Measurements from ENCODE around the gene FNDC4.
A peak's percentile ranks its signal among the peaks of the same experiment; 100 is the strongest.

The FNDC4 gene

GRCh38 chr2:27502142-27502541 is 7.1 kb upstream of the FNDC4 start:
- H3K27ac Mint-ChIP-seq: no peak overlapping the region
- peaks cover 21% of the 10 kb centered on the region for H3K27me3 Mint-ChIP-seq (ENCODE audit: low read depth)
- H3K36me3 Mint-ChIP-seq (ENCODE audit: low read depth): no peaks in the 10 kb centered on the region

GRCh38 chr2:27501042-27501441 is 6.0 kb upstream of the FNDC4 start:
- Mint-ChIP-seq H3K27ac (no peak overlapping the region), H3K27me3 (ENCODE audit: low read depth) (peaks cover 31% of the 10 kb centered on the region), H3K4me3 (no peak overlapping the region), H3K9me3 (no peaks in the 10 kb centered on the region), H3K4me1 (ENCODE audit: low read depth) (no peaks in the 10 kb centered on the region), H3K36me3 (ENCODE audit: low read depth) (no peaks in the 10 kb centered on the region)
- DNase-seq (ENCODE audit: low spot score): no peak

More at GRCh38 chr2:27502142-27502541, 7.1 kb upstream of the FNDC4 start:
- Mint-ChIP-seq H3K4me3 (no peak overlapping the region), H3K4me1 (ENCODE audit: low read depth) (no peaks in the 10 kb centered on the region), H3K9me3 (no peaks in the 10 kb centered on the region)
- no peak for DNase-seq (ENCODE audit: low spot score)

DNA sequence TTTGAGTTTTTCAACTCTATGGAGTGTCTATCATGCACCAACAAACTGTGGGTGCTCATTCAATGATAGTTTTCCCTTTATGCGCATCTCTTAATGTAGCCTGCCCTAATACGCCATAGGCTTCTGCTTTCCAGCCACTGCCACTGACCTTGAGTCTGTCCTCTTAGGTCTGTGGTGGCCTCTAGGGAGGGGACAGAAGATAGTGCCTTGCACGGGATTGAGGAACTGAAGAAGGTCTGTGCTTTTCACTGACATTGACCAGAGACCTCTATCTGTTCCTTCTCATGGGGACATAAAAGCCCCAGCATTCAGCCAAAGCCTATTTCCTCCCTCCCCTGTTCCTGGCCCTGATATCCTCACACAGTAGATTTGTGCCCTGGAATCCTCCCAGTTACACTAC is 4.0 kb upstream of the FNDC4 start:
- no peaks in the 10 kb centered on the region for H3K36me3 Mint-ChIP-seq (ENCODE audit: low read depth)
- no peak overlapping the region for H3K27ac Mint-ChIP-seq
- DNase-seq (ENCODE audit: low spot score): no peak
- H3K9me3 Mint-ChIP-seq: no peaks in the 10 kb centered on the region
- no peak overlapping the region for H3K4me3 Mint-ChIP-seq
- peaks cover 6% of the 10 kb centered on the region for H3K4me1 Mint-ChIP-seq (ENCODE audit: low read depth)
- H3K27me3 Mint-ChIP-seq (ENCODE audit: low read depth): peaks cover 46% of the 10 kb centered on the region

GRCh38 chr2:27497288-27497627 is 2.3 kb upstream of the FNDC4 start:
- no peak overlapping the region for H3K4me3 Mint-ChIP-seq
- DNase-seq (ENCODE audit: low spot score): no peak
- H3K27ac Mint-ChIP-seq: no peak overlapping the region
- H3K27me3 Mint-ChIP-seq (ENCODE audit: low read depth): peaks cover 54% of the 10 kb centered on the region
- H3K36me3 Mint-ChIP-seq (ENCODE audit: low read depth): no peaks in the 10 kb centered on the region
- H3K4me1 Mint-ChIP-seq (ENCODE audit: low read depth): peaks cover 6% of the 10 kb centered on the region
- no peaks in the 10 kb centered on the region for H3K9me3 Mint-ChIP-seq

GRCh38 chr2:27496357-27497287 is 1.6 kb upstream of the FNDC4 start, which contains the start of gene GCKR:
Gene GCKR (plus strand): TSS chr2:27496839. CDS start chr2:27496905, 66 bp downstream.
- H3K4me3 Mint-ChIP-seq: peak within 1 kb of the TSS; percentile 61
- peaks cover 6% of the 10 kb centered on the region for H3K4me1 Mint-ChIP-seq (ENCODE audit: low read depth)
- no peaks in the 10 kb centered on the region for H3K36me3 Mint-ChIP-seq (ENCODE audit: low read depth)
- no peak within 1 kb of the TSS for H3K27ac Mint-ChIP-seq
- no peak for DNase-seq (ENCODE audit: low spot score)
- peaks cover 54% of the 10 kb centered on the region for H3K27me3 Mint-ChIP-seq (ENCODE audit: low read depth)
- no peaks in the 10 kb centered on the region for H3K9me3 Mint-ChIP-seq

- Mint-ChIP-seq H3K4me3 (peak overlapping the region; percentile 61), H3K27me3 (ENCODE audit: low read depth) (peaks cover 54% of the 10 kb centered on the region), H3K36me3 (ENCODE audit: low read depth) (no peaks in the 10 kb centered on the region), H3K27ac (no peak overlapping the region), H3K9me3 (no peaks in the 10 kb centered on the region), H3K4me1 (ENCODE audit: low read depth) (peaks cover 11% of the 10 kb centered on the region)
- no peak for DNase-seq (ENCODE audit: low spot score)
These were observed 898 bp upstream of the FNDC4 start for GRCh38 chr2:27495840-27496356.

DNA sequence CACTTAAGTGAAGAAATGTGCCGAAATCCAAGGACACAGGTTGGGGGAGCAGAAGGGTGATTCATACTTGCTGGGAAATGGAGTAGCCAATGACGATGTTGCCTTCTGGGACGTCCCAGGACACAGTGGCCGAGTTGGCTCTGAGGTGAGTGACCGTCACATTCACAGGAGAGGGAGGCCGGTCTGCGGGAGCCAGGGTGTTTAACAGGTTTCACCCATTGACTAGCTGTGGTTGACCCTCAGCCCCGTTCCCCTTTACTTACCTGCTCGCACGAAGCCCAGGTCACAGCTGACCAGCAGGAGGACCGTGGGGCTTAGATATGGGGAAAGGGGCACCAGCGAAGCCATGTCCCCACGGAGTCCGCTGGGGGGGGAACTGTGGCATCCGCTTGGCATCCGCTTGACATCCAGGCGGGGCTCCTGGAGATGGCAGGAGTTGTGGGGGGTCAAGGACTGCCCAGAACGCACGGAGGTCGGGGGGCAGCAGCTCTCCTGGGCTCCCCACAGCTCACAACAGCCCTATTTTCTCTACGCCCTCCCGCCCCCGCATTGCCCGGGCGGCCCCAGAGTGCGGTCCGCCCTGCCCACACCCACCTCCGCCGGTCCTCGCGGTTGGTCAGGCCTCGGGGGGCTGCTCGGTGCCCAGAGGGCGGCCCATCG is 586 bp downstream of the FNDC4 start:
- DNase-seq (ENCODE audit: low spot score): peak; percentile 13
- no peaks in the 10 kb centered on the region for H3K36me3 Mint-ChIP-seq (ENCODE audit: low read depth)
- no peaks in the 10 kb centered on the region for H3K9me3 Mint-ChIP-seq
- peaks cover 20% of the 10 kb centered on the region for H3K4me1 Mint-ChIP-seq (ENCODE audit: low read depth)
- no peak overlapping the region for H3K27ac Mint-ChIP-seq
- H3K4me3 Mint-ChIP-seq: peak overlapping the region; percentile 34
- H3K27me3 Mint-ChIP-seq (ENCODE audit: low read depth): peaks cover 54% of the 10 kb centered on the region

GRCh38 chr2:27493948-27494283 is 1.1 kb downstream of the FNDC4 start:
- Mint-ChIP-seq H3K9me3 (no peaks in the 10 kb centered on the region), H3K27me3 (ENCODE audit: low read depth) (peaks cover 50% of the 10 kb centered on the region), H3K36me3 (ENCODE audit: low read depth) (no peaks in the 10 kb centered on the region), H3K4me1 (ENCODE audit: low read depth) (peaks cover 24% of the 10 kb centered on the region), H3K4me3 (peak overlapping the region; percentile 34), H3K27ac (no peak overlapping the region)
- DNase-seq (ENCODE audit: low spot score): no peak

DNA sequence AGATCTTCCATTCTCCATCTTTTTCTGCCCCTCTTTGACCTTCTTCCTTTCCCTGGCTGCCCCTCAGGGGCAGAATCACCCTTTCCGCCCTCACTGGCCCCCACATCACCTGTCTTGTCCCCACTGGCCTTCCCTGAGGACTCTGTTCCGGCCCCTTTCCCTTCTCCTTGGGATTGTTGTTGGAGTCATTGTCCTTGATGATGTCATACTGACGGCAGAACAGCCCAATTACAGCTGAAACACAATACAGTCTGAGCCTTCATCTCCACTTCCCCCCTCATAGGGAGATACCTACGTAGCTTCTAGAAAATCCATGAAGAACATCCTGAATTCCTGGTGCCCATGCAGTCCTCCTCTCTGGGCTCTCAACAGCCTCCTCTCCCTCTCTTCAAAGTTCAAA is 2.4 kb downstream of the FNDC4 start:
- H3K27ac Mint-ChIP-seq: peak overlapping the region; percentile 12
- DNase-seq (ENCODE audit: low spot score): no peak
- no peak overlapping the region for H3K4me3 Mint-ChIP-seq
- H3K36me3 Mint-ChIP-seq (ENCODE audit: low read depth): no peaks in the 10 kb centered on the region
- no peaks in the 10 kb centered on the region for H3K9me3 Mint-ChIP-seq
- H3K4me1 Mint-ChIP-seq (ENCODE audit: low read depth): peaks cover 26% of the 10 kb centered on the region
- H3K27me3 Mint-ChIP-seq (ENCODE audit: low read depth): peaks cover 37% of the 10 kb centered on the region

DNA sequence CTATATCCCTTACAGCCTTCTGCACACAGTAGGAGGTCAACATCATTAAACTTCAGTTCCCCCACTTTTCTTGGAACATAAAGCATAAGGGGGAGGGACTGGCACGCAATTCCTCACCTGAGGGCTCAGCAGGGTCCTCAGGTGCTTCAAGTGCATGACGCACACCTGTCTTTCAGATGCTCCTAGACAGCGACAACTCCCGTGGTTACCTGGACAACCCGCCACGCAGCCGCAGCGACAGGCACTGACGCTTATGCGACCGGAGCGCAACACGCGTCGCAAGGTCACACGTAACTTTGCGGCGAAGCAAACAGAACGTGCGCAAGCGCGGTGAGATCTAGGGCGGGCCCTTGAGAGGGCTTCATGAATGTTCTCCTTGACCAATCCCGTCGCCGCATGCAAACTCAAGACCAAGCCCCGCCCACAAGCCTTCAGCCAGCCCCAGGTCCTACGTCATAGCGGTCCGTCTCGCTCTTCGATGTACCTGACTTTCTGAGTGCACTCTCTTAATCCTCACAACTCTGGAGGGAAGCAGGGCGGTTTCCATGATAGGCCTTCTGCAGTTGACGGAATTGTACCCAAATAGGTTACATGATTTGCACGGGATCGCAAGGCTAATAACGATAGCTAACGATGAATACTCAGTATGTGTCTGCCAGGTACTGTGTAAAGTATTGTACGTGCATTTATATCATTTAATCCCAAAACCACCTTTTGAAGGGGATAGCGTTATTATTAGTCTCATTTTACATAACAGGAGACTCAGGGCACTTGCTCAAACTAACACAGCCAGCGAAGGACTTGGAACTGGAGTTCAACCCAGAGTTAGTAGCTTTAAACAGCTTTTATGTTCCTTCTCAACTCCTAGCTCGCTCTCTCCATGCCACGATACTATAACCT is 5.3 kb downstream of the FNDC4 start, which contains the start of gene IFT172:
Gene IFT172, minus strand, starts transcription at position 246 of the 900 bp plus-strand sequence. Its CDS starts 90 bp downstream, at position 156.
- Mint-ChIP-seq H3K4me3 (peak within 1 kb of the TSS; percentile 87), H3K9me3 (no peaks in the 10 kb centered on the region), H3K4me1 (ENCODE audit: low read depth) (peaks cover 20% of the 10 kb centered on the region), H3K27me3 (ENCODE audit: low read depth) (peaks cover 14% of the 10 kb centered on the region), H3K36me3 (ENCODE audit: low read depth) (no peaks in the 10 kb centered on the region), H3K27ac (peak within 1 kb of the TSS; percentile 91)
- DNase-seq (ENCODE audit: low spot score): peak; percentile 99

DNA sequence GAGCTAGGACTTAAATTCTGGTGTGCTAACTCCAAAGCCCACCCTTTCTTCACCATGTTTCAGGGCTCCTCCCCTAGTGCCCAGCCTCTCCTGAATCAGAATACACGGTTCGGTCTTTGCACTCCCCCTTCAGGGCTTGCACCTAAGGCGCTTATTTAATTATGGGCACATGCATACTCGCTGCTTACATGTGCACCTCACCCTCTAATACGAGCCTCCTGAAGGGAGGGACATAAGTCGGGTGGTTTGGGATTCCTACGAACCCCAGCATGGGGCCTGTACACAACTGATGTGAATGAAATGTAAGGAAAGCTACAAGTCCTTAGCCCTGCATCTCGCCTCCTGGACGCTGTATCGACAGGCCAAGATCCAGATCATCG is 5.9 kb downstream of the FNDC4 start:
- DNase-seq (ENCODE audit: low spot score): no peak
- peak overlapping the region; percentile 91 for H3K27ac Mint-ChIP-seq
- H3K9me3 Mint-ChIP-seq: no peaks in the 10 kb centered on the region
- H3K4me1 Mint-ChIP-seq (ENCODE audit: low read depth): peaks cover 20% of the 10 kb centered on the region
- peak overlapping the region; percentile 87 for H3K4me3 Mint-ChIP-seq
- H3K27me3 Mint-ChIP-seq (ENCODE audit: low read depth): peaks cover 10% of the 10 kb centered on the region
- no peaks in the 10 kb centered on the region for H3K36me3 Mint-ChIP-seq (ENCODE audit: low read depth)

- H3K27me3 Mint-ChIP-seq (ENCODE audit: low read depth): no peaks in the 10 kb centered on the region
- no peak for DNase-seq (ENCODE audit: low spot score)
- no peaks in the 10 kb centered on the region for H3K9me3 Mint-ChIP-seq
- peaks cover 15% of the 10 kb centered on the region for H3K4me1 Mint-ChIP-seq (ENCODE audit: low read depth)
- H3K27ac Mint-ChIP-seq: no peak overlapping the region
- H3K4me3 Mint-ChIP-seq: no peak overlapping the region
- no peaks in the 10 kb centered on the region for H3K36me3 Mint-ChIP-seq (ENCODE audit: low read depth)
These were observed 9.5 kb downstream of the FNDC4 start for GRCh38 chr2:27485496-27485895.

- peaks cover 5% of the 10 kb centered on the region for H3K36me3 Mint-ChIP-seq (ENCODE audit: low read depth)
- no peak for DNase-seq (ENCODE audit: low spot score)
- H3K9me3 Mint-ChIP-seq: no peaks in the 10 kb centered on the region
- H3K4me1 Mint-ChIP-seq (ENCODE audit: low read depth): peaks cover 1% of the 10 kb centered on the region
- H3K4me3 Mint-ChIP-seq: no peak overlapping the region
- H3K27me3 Mint-ChIP-seq (ENCODE audit: low read depth): no peaks in the 10 kb centered on the region
- no peak overlapping the region for H3K27ac Mint-ChIP-seq
These were observed 23.0 kb downstream of the FNDC4 start for GRCh38 chr2:27471961-27472360.
